GM23338 (cell line): ENCODE results near the gene SETD1B. TPM values are rescaled to one million over a fixed set of nuclear protein-coding genes. Genes with fewer than 3 reads are reported as not detected.

ENCODE experiments used
- ATAC-seq: fragments of 200-7000 bp; cut with Tn5 transposase; 3 replicates; pipeline ENCODE4 v1.9.1; 2020
- DNase-seq: peaks from one replicate; pipeline ENCODE4 v3.0.0-alpha.2; 2015; ENCODE audit warnings: low spot score
- H2AFZ ChIP-seq: fragments of 200-600 bp; sonication (generic); 2 replicates; pipeline ENCODE4 v1.8.0; 2016; ENCODE audit warnings: antibody characterized with exemption, mild to moderate bottlenecking, moderate library complexity
- H3F3A ChIP-seq: fragments of 200-600 bp; sonication (generic); replicated peaks from 2 replicates; pipeline ENCODE4 v1.8.0; 2017; ENCODE audit warnings: antibody characterized with exemption, mixed run types, low read depth
- H3K27ac ChIP-seq: fragments of 200-600 bp; sonication (generic); 2 replicates; pipeline ENCODE4 v1.6.1; 2016; ENCODE audit warnings: low read depth
- H3K27me3 ChIP-seq: fragments of 200-600 bp; sonication (generic); 2 replicates; pipeline ENCODE4 v1.8.0; 2016; ENCODE audit warnings: mild to moderate bottlenecking, mixed run types, moderate library complexity; ENCODE audit not compliant: insufficient read depth
- H3K36me3 ChIP-seq: fragments of 200-600 bp; sonication (generic); 2 replicates; pipeline ENCODE4 v1.8.0; 2016; ENCODE audit warnings: mild to moderate bottlenecking; ENCODE audit not compliant: insufficient read depth
- H3K4me1 ChIP-seq: fragments of 200-600 bp; sonication (generic); 2 replicates; pipeline ENCODE4 v1.8.0; 2016; ENCODE audit warnings: mild to moderate bottlenecking, moderate library complexity; ENCODE audit not compliant: insufficient read depth
- H3K4me2 ChIP-seq: fragments of 200-600 bp; sonication (generic); 2 replicates; pipeline ENCODE4 v1.7.1; 2017; ENCODE audit warnings: mixed run types
- H3K4me3 ChIP-seq: fragments of 200-600 bp; sonication (generic); 2 replicates; pipeline ENCODE4 v1.6.1; 2016; ENCODE audit warnings: mixed run types
- H3K79me2 ChIP-seq: fragments of 200-600 bp; sonication (generic); replicated peaks from 2 replicates; pipeline ENCODE4 v1.8.0; 2017; ENCODE audit warnings: mild to moderate bottlenecking; ENCODE audit not compliant: insufficient read depth
- H3K9me2 ChIP-seq: fragments of 200-600 bp; sonication (generic); 2 replicates; pipeline ENCODE4 v1.8.0; 2017; ENCODE audit not compliant: insufficient read depth
- H4K20me1 ChIP-seq: fragments of 200-600 bp; sonication (generic); replicated peaks from 2 replicates; pipeline ENCODE4 v1.8.0; 2017; ENCODE audit warnings: mild to moderate bottlenecking; ENCODE audit not compliant: insufficient read depth
- H3K27ac Mint-ChIP-seq: 2 replicates; pipeline ENCODE4 v1.8.0; 2020; ENCODE audit warnings: inconsistent platforms, mild to moderate bottlenecking, moderate library complexity, mixed read lengths
- H3K27me3 Mint-ChIP-seq: 3 replicates; pipeline ENCODE4 v1.8.0; 2022; ENCODE audit warnings: low read depth, mild to moderate bottlenecking, moderate library complexity, mixed read lengths, inconsistent platforms; ENCODE audit not compliant: insufficient read depth, poor library complexity
- H3K36me3 Mint-ChIP-seq: 3 replicates; pipeline ENCODE4 v1.8.0; 2021; ENCODE audit warnings: low read depth, mild to moderate bottlenecking, inconsistent platforms, moderate library complexity, mixed read lengths
- H3K4me1 Mint-ChIP-seq: 3 replicates; pipeline ENCODE4 v1.8.0; 2020; ENCODE audit warnings: mild to moderate bottlenecking, inconsistent platforms, mixed read lengths
- H3K4me3 Mint-ChIP-seq: 3 replicates; pipeline ENCODE4 v1.8.0; 2021; ENCODE audit warnings: moderate library complexity, mild to moderate bottlenecking, inconsistent platforms, mixed read lengths
- H3K9me3 Mint-ChIP-seq: 3 replicates; pipeline ENCODE4 v1.8.0; 2020; ENCODE audit warnings: moderate library complexity, mild to moderate bottlenecking, inconsistent platforms, mixed read lengths
- CREB1 ChIP-seq: fragments of 250-450 bp; sonication (Bioruptor Pico); IDR thresholded peaks from 2 replicates; pipeline ENCODE4 v1.5.0; 2020; ENCODE audit warnings: low read depth, mild to moderate bottlenecking, moderate library complexity
- EZH2 ChIP-seq: fragments of 200-600 bp; sonication (generic); IDR thresholded peaks from one replicate; pipeline ENCODE4 v1.8.0; 2017; ENCODE audit warnings: antibody characterized with exemption, mild to moderate bottlenecking, low read depth; ENCODE audit not compliant: unreplicated experiment
- EZH2phosphoT487 ChIP-seq: fragments of 200-600 bp; sonication (generic); IDR thresholded peaks from one replicate; pipeline ENCODE4 v1.8.1; 2018; ENCODE audit warnings: antibody characterized with exemption; ENCODE audit not compliant: unreplicated experiment
- JUNB ChIP-seq: IDR thresholded peaks from one replicate; pipeline ENCODE4 v1.6.1; 2016; ENCODE audit warnings: antibody characterized with exemption; ENCODE audit not compliant: unreplicated experiment
- NANOG ChIP-seq: IDR thresholded peaks from 2 replicates; pipeline ENCODE4 v1.6.1; 2016; ENCODE audit warnings: antibody characterized with exemption, borderline replicate concordance
- POLR2AphosphoS5 ChIP-seq: IDR thresholded peaks from 2 replicates; pipeline ENCODE4 v1.6.1; 2016; ENCODE audit warnings: antibody characterized with exemption, low read depth
- REST ChIP-seq: IDR thresholded peaks from one replicate; pipeline ENCODE4 v1.6.1; 2018; ENCODE audit warnings: antibody characterized with exemption; ENCODE audit not compliant: unreplicated experiment
- STAT1 ChIP-seq: IDR thresholded peaks from one replicate; pipeline ENCODE4 v1.6.1; 2016; ENCODE audit warnings: antibody characterized with exemption; ENCODE audit not compliant: unreplicated experiment
- ZNF114 ChIP-seq: fragments of 250-450 bp; sonication (Bioruptor Pico); IDR thresholded peaks from 2 replicates; pipeline ENCODE4 v1.5.0; 2020; ENCODE audit warnings: mild to moderate bottlenecking, moderate library complexity
- ZNF331 ChIP-seq: fragments of 250-450 bp; sonication (Bioruptor Pico); IDR thresholded peaks from 2 replicates; pipeline ENCODE4 v1.5.0; 2020; ENCODE audit warnings: low read depth, mild to moderate bottlenecking, moderate library complexity
- polyA plus RNA-seq: library from polyadenylated mRNA; unstranded; fragments of >200 nt; fragmentation: Nextera tagmentation; extraction: Ambion mirVana; gene quantifications from 2 replicates; pipeline ENCODE4 v1.2.1, GENCODE V29; 2016
- total RNA-seq: library from RNA; depleted of rRNA; stranded (reverse); fragments of >200 nt; shearing (Covaris generic); gene quantifications from 2 replicates; pipeline ENCODE4 v1.2.3, GENCODE V29; 2014
- TF ChIP-seq, protein P1 (sequence below), 2 experiments: fragments of 200-600 bp in 1 of 2; sonication (generic) in 1 of 2; conservative IDR thresholded peaks; 2 replicates each; pipeline versions ENCODE4 v1.5.1 to v1.6.1; 2016 to 2017; ENCODE audit warnings: antibody characterized with exemption in 2 of 2, low read depth in 2 of 2, mild to moderate bottlenecking in 2 of 2, moderate library complexity in 1 of 2
- TF ChIP-seq, protein P2 (sequence below): IDR thresholded peaks from 2 replicates; pipeline ENCODE4 v1.6.1; 2016; ENCODE audit warnings: antibody characterized with exemption
- TF ChIP-seq, protein P3 (sequence below): fragments of 250-450 bp; sonication (Bioruptor Pico); IDR thresholded peaks from 2 replicates; pipeline ENCODE4 v1.5.0; 2020; ENCODE audit warnings: mild to moderate bottlenecking, moderate library complexity

SETD1B gene
- total and polyA plus RNA-seq, 2 experiments from 2014 or later, result 3.1 to 8.7 TPM

DNA sequence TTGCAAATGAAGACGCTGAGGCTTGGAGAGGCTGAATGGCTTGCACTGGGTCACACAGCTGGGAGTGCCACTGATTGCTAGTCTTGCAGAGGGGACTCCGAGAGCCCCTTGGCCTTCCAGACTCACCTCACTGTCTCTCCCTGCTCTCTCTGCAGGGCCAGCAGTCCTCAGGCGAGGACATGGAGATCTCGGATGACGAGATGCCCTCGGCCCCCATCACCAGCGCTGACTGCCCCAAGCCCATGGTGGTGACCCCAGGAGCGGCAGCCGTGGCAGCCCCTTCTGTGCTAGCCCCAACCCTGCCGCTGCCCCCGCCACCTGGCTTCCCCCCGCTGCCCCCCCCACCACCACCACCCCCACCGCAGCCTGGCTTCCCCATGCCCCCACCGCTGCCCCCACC lies 10.1 kb downstream of the SETD1B start (continued):
- TF ChIP-seq, protein P1, sequence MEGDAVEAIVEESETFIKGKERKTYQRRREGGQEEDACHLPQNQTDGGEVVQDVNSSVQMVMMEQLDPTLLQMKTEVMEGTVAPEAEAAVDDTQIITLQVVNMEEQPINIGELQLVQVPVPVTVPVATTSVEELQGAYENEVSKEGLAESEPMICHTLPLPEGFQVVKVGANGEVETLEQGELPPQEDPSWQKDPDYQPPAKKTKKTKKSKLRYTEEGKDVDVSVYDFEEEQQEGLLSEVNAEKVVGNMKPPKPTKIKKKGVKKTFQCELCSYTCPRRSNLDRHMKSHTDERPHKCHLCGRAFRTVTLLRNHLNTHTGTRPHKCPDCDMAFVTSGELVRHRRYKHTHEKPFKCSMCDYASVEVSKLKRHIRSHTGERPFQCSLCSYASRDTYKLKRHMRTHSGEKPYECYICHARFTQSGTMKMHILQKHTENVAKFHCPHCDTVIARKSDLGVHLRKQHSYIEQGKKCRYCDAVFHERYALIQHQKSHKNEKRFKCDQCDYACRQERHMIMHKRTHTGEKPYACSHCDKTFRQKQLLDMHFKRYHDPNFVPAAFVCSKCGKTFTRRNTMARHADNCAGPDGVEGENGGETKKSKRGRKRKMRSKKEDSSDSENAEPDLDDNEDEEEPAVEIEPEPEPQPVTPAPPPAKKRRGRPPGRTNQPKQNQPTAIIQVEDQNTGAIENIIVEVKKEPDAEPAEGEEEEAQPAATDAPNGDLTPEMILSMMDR (conservative IDR thresholded peaks at IDR 0.05; ENCODE audit: low read depth in 2 of 2), result no peak
- TF ChIP-seq POLR2AphosphoS5, result no peak
- TF ChIP-seq CREB1 (CRISPR knock-in tag), result no peak
- TF ChIP-seq STAT1, result no peak

DNA sequence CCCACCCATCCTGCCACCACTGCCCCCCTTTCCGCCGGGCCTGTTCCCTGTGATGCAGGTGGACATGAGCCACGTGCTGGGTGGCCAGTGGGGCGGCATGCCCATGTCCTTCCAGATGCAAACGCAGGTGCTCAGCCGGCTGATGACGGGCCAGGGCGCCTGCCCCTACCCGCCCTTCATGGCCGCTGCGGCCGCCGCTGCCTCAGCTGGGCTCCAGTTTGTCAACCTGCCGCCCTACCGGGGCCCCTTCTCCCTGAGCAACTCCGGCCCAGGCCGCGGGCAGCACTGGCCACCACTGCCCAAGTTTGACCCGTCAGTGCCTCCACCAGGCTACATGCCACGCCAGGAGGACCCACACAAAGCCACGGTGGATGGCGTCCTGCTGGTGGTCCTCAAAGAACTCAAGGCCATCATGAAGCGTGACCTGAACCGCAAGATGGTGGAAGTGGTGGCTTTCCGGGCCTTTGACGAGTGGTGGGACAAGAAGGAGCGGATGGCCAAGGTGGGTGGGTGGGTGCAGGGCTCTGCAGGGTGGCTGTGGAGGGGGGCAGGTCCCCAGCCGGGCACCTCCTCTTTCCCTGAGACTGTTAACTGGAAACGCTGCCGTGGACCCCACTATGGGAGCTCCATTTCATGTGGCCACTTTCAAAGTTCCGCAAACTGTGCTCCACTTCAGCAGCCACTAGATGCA lies 10.8 kb downstream of the SETD1B start:
- DNase-seq, result no peak
- peaks cover 20% of the 10 kb centered on the region; the same call in 1 of the 2 replicates for H4K20me1 ChIP-seq
- no peak for ATAC-seq
- H3K4me3 ChIP-seq, result no peak overlapping the region
- peaks cover 26% of the 10 kb centered on the region for H3K79me2 ChIP-seq
- H3K27me3 ChIP-seq, result no peaks in the 10 kb centered on the region
- H3K36me3 ChIP-seq, result peaks cover 3% of the 10 kb centered on the region; the same call in 1 of the 2 replicates
- no peaks in the 10 kb centered on the region for H3K9me3 Mint-ChIP-seq
- H3K4me1 ChIP-seq, result peaks cover 21% of the 10 kb centered on the region
- no peak overlapping the region for H2AFZ ChIP-seq
- H3K36me3 Mint-ChIP-seq, result peaks cover 45% of the 10 kb centered on the region
- H3K4me3 Mint-ChIP-seq, result no peak overlapping the region
- no peaks in the 10 kb centered on the region for H3K9me2 ChIP-seq
- H3K4me1 Mint-ChIP-seq, result peaks cover 19% of the 10 kb centered on the region
- H3K4me2 ChIP-seq, result no peak overlapping the region
- H3K27me3 Mint-ChIP-seq, result peaks cover 24% of the 10 kb centered on the region
- H3F3A ChIP-seq, result peaks cover 12% of the 10 kb centered on the region
- H3K27ac ChIP-seq, result no peak overlapping the region
- no peak overlapping the region for H3K27ac Mint-ChIP-seq
- TF ChIP-seq ZNF114 (CRISPR knock-in tag) (no peak), EZH2phosphoT487 (no peak), NANOG (no peak), STAT1 (no peak), JUNB (no peak), ZNF331 (no peak), REST (no peak), EZH2 (no peak)
- TF ChIP-seq, protein P2, sequence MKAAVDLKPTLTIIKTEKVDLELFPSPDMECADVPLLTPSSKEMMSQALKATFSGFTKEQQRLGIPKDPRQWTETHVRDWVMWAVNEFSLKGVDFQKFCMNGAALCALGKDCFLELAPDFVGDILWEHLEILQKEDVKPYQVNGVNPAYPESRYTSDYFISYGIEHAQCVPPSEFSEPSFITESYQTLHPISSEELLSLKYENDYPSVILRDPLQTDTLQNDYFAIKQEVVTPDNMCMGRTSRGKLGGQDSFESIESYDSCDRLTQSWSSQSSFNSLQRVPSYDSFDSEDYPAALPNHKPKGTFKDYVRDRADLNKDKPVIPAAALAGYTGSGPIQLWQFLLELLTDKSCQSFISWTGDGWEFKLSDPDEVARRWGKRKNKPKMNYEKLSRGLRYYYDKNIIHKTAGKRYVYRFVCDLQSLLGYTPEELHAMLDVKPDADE, result no peak
- TF ChIP-seq, protein P3, sequence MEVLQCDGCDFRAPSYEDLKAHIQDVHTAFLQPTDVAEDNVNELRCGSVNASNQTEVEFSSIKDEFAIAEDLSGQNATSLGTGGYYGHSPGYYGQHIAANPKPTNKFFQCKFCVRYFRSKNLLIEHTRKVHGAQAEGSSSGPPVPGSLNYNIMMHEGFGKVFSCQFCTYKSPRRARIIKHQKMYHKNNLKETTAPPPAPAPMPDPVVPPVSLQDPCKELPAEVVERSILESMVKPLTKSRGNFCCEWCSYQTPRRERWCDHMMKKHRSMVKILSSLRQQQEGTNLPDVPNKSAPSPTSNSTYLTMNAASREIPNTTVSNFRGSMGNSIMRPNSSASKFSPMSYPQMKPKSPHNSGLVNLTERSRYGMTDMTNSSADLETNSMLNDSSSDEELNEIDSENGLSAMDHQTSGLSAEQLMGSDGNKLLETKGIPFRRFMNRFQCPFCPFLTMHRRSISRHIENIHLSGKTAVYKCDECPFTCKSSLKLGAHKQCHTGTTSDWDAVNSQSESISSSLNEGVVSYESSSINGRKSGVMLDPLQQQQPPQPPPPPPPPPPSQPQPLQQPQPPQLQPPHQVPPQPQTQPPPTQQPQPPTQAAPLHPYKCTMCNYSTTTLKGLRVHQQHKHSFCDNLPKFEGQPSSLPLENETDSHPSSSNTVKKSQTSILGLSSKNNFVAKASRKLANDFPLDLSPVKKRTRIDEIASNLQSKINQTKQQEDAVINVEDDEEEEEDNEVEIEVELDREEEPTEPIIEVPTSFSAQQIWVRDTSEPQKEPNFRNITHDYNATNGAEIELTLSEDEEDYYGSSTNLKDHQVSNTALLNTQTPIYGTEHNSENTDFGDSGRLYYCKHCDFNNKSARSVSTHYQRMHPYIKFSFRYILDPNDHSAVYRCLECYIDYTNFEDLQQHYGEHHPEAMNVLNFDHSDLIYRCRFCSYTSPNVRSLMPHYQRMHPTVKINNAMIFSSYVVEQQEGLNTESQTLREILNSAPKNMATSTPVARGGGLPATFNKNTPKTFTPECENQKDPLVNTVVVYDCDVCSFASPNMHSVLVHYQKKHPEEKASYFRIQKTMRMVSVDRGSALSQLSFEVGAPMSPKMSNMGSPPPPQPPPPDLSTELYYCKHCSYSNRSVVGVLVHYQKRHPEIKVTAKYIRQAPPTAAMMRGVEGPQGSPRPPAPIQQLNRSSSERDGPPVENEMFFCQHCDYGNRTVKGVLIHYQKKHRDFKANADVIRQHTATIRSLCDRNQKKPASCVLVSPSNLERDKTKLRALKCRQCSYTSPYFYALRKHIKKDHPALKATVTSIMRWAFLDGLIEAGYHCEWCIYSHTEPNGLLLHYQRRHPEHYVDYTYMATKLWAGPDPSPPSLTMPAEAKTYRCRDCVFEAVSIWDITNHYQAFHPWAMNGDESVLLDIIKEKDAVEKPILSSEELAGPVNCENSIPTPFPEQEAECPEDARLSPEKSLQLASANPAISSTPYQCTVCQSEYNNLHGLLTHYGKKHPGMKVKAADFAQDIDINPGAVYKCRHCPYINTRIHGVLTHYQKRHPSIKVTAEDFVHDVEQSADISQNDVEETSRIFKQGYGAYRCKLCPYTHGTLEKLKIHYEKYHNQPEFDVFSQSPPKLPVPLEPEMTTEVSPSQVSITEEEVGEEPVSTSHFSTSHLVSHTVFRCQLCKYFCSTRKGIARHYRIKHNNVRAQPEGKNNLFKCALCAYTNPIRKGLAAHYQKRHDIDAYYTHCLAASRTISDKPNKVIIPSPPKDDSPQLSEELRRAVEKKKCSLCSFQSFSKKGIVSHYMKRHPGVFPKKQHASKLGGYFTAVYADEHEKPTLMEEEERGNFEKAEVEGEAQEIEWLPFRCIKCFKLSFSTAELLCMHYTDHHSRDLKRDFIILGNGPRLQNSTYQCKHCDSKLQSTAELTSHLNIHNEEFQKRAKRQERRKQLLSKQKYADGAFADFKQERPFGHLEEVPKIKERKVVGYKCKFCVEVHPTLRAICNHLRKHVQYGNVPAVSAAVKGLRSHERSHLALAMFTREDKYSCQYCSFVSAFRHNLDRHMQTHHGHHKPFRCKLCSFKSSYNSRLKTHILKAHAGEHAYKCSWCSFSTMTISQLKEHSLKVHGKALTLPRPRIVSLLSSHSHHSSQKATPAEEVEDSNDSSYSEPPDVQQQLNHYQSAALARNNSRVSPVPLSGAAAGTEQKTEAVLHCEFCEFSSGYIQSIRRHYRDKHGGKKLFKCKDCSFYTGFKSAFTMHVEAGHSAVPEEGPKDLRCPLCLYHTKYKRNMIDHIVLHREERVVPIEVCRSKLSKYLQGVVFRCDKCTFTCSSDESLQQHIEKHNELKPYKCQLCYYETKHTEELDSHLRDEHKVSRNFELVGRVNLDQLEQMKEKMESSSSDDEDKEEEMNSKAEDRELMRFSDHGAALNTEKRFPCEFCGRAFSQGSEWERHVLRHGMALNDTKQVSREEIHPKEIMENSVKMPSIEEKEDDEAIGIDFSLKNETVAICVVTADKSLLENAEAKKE (CRISPR knock-in tag), result no peak
